ENCODE results near the gene ITPK1.

GRCh38 chr14:92994942-92995341 lies 120.8 kb downstream of the ITPK1 start:
- TF ChIP-seq CTCF (IDR thresholded peaks at IDR 0.05) (no peak), POLR2A (IDR thresholded peaks at IDR 0.05) (no peak)
